Measurements from ENCODE around the gene MIB2.
A peak's percentile ranks its signal among the peaks of the same experiment; 100 is the strongest.

MIB2 gene

GRCh38 chr1:1614204-1614953 is 921 bp upstream of the MIB2 start:
- peak overlapping the region; percentile 87 for H3K4me3 ChIP-seq (ENCODE audit: low read depth, low read length)
- no peak for DNase-seq (ENCODE audit: low read depth)
- TF ChIP-seq CTCF (IDR thresholded peaks at IDR 0.05; ENCODE audit: low read depth, low read length, missing control alignments), result no peak
- in situ Hi-C loops (cut with HindIII; ENCODE audit: low sequenced_read_pairs), result no loop called here

- in situ Hi-C loops (cut with HindIII; ENCODE audit: low sequenced_read_pairs), result no loop called here
- peak overlapping the region; percentile 87 for H3K4me3 ChIP-seq (ENCODE audit: low read depth, low read length)
- no peak for DNase-seq (ENCODE audit: low read depth)
- TF ChIP-seq CTCF (IDR thresholded peaks at IDR 0.05; ENCODE audit: low read depth, low read length, missing control alignments), result no peak
Observed at GRCh38 chr1:1614954-1615255, 395 bp upstream of the MIB2 start.

DNA sequence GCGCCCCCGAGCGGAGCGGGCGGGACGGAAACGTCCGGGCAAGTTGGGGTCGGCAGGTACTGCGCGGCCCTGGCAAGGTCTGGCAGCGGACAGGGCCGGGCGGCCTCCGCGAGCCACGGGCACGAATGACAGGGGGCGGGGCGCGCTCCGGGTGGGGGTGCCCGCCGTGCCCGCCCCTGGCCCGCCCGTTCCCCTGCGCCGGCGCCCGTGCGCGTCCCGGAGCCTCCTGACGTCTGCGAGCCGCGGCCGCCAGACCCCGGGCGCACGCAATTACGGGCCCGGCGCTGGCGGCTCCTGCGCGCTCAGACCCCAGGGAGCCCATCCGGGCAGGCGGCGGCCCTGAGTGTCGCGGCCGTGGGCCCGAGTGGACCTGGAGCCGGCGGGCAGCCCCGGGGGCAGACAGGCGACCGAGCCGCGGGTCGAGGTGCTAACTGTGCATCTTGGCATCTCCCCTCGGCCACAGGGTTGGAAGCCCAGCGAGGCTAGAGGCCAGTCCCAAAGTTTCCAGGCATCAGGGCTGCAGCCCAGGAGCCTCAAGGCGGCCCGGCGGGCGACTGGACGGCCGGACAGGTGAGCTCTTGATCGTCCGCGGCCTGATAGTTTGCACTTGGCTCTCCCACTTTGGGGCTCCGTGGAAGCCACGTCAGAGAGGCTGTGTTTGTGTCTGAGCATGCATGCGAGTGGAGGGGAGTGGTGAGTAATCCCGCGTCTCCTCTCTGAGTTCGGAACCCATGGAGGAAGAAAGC is 918 bp downstream of the MIB2 start:
- peak overlapping the region; percentile 87 for H3K4me3 ChIP-seq (ENCODE audit: low read depth, low read length)
- no peak for DNase-seq (ENCODE audit: low read depth)
- in situ Hi-C loops (cut with HindIII; ENCODE audit: low sequenced_read_pairs), result no loop called here
- no peak for TF ChIP-seq CTCF (IDR thresholded peaks at IDR 0.05; ENCODE audit: low read depth, low read length, missing control alignments)

GRCh38 chr1:1616838-1617237 is 1.5 kb downstream of the MIB2 start:
- peak overlapping the region; percentile 87 for H3K4me3 ChIP-seq (ENCODE audit: low read depth, low read length)
- TF ChIP-seq CTCF (IDR thresholded peaks at IDR 0.05; ENCODE audit: low read depth, low read length, missing control alignments), result no peak
- DNase-seq (ENCODE audit: low read depth), result no peak
- in situ Hi-C loops (cut with HindIII; ENCODE audit: low sequenced_read_pairs), result no loop called here

GRCh38 chr1:1617516-1617915 is 2.2 kb downstream of the MIB2 start:
- no peak for TF ChIP-seq CTCF (IDR thresholded peaks at IDR 0.05; ENCODE audit: low read depth, low read length, missing control alignments)
- no peak for DNase-seq (ENCODE audit: low read depth)
- H3K4me3 ChIP-seq (ENCODE audit: low read depth, low read length), result no peak overlapping the region
- in situ Hi-C loops (cut with HindIII; ENCODE audit: low sequenced_read_pairs), result no loop called here

- no peak overlapping the region for H3K4me3 ChIP-seq (ENCODE audit: low read depth, low read length)
Observed at GRCh38 chr1:1617925-1618324, 2.6 kb downstream of the MIB2 start.

More at GRCh38 chr1:1617925-1618324, 2.6 kb downstream of the MIB2 start:
- DNase-seq (ENCODE audit: low read depth), result no peak
- in situ Hi-C loops (cut with HindIII; ENCODE audit: low sequenced_read_pairs), result no loop called here
- TF ChIP-seq CTCF (IDR thresholded peaks at IDR 0.05; ENCODE audit: low read depth, low read length, missing control alignments), result no peak
